Mesenchymal stem cell (in vitro differentiated cells and primary cell): ENCODE data around the gene SYAP1.

Experiments used
- DNase-seq: peaks from one replicate; pipeline ENCODE4 v3.0.0-alpha.2; 2013
- H2AFZ ChIP-seq: one replicate; pipeline ENCODE4 v1.6.1; 2013; ENCODE audit warnings: low read depth, mild to moderate bottlenecking, control low read depth, inconsistent platforms, low read length, moderate library complexity
- H2AK5ac ChIP-seq: 2 replicates; pipeline ENCODE4 v1.6.1; 2013; ENCODE audit warnings: low read length, moderate library complexity, mild to moderate bottlenecking, inconsistent platforms; ENCODE audit not compliant: severe bottlenecking
- H2BK120ac ChIP-seq: one replicate; pipeline ENCODE4 v1.6.1; 2013; ENCODE audit warnings: low read depth, mild to moderate bottlenecking, inconsistent platforms, low read length, moderate library complexity
- H2BK12ac ChIP-seq, 2 experiments: one replicate each; pipeline ENCODE4 v1.6.1; 2013; ENCODE audit warnings: inconsistent platforms in 2 of 2, low read length in 2 of 2, mild to moderate bottlenecking in 2 of 2, moderate library complexity in 2 of 2, control low read depth in 1 of 2
- H2BK15ac ChIP-seq: one replicate; pipeline ENCODE4 v1.6.1; 2013; ENCODE audit warnings: mild to moderate bottlenecking, low read depth, inconsistent platforms; ENCODE audit not compliant: poor library complexity, severe bottlenecking
- H2BK5ac ChIP-seq: 2 replicates; pipeline ENCODE4 v1.6.1; 2013; ENCODE audit warnings: low read depth, mild to moderate bottlenecking, low read length, control low read depth, inconsistent platforms; ENCODE audit not compliant: poor library complexity, severe bottlenecking
- H3K14ac ChIP-seq, 2 experiments: one replicate each; pipeline ENCODE4 v1.6.1; 2013; ENCODE audit warnings: inconsistent platforms in 2 of 2, low read length in 2 of 2, control low read depth in 1 of 2, mild to moderate bottlenecking in 1 of 2, moderate library complexity in 1 of 2
- H3K18ac ChIP-seq, 2 experiments: one replicate each; pipeline ENCODE4 v1.6.1; 2013; ENCODE audit warnings: inconsistent platforms in 2 of 2, low read length in 2 of 2, control low read depth in 1 of 2, low read depth in 1 of 2, mild to moderate bottlenecking in 1 of 2
- H3K23ac ChIP-seq, 2 experiments: one replicate each; pipeline ENCODE4 v1.6.1; 2013; ENCODE audit warnings: inconsistent platforms in 2 of 2, low read length in 2 of 2, mild to moderate bottlenecking in 2 of 2, moderate library complexity in 2 of 2, control low read depth in 1 of 2
- H3K27ac ChIP-seq: 2 replicates; pipeline ENCODE4 v1.5.1; 2013; ENCODE audit warnings: mild to moderate bottlenecking, moderate library complexity, low read length, control low read depth, inconsistent platforms; ENCODE audit not compliant: poor library complexity, severe bottlenecking
- H3K27me3 ChIP-seq, 2 experiments: 2 replicates each; pipeline versions ENCODE4 v1.6.1 to v1.7.0; 2013; ENCODE audit warnings: low read length in 2 of 2, mild to moderate bottlenecking in 2 of 2, moderate library complexity in 2 of 2, control low read depth in 1 of 2, inconsistent platforms in 1 of 2; ENCODE audit not compliant: control insufficient read depth in 1 of 2, insufficient read depth in 1 of 2
- H3K36me3 ChIP-seq, 2 experiments: 2 replicates each; pipeline versions ENCODE4 v1.6.1 to v1.7.0; 2013; ENCODE audit warnings: low read length in 2 of 2, control low read depth in 1 of 2, inconsistent platforms in 1 of 2, low read depth in 1 of 2, mild to moderate bottlenecking in 1 of 2; ENCODE audit not compliant: insufficient read depth in 2 of 2, control insufficient read depth in 1 of 2
- H3K4ac ChIP-seq, 2 experiments: one replicate each; pipeline ENCODE4 v1.6.1; 2013; ENCODE audit warnings: inconsistent platforms in 2 of 2, low read length in 2 of 2, mild to moderate bottlenecking in 2 of 2, moderate library complexity in 2 of 2, control low read depth in 1 of 2, low read depth in 1 of 2
- H3K4me1 ChIP-seq: 2 replicates; pipeline ENCODE4 v1.6.1; 2013; ENCODE audit warnings: low read depth, low read length, control low read depth; ENCODE audit not compliant: control insufficient read depth, insufficient read depth
- H3K4me2 ChIP-seq: 2 replicates; pipeline ENCODE4 v1.6.1; 2013; ENCODE audit warnings: low read length, mild to moderate bottlenecking, inconsistent platforms; ENCODE audit not compliant: poor library complexity, severe bottlenecking
- H3K4me3 ChIP-seq, 2 experiments: 2 replicates each; pipeline versions ENCODE4 v1.5.1 to v1.7.0; 2013; ENCODE audit warnings: low read length in 2 of 2, mild to moderate bottlenecking in 2 of 2, control low read depth in 1 of 2, low read depth in 1 of 2; ENCODE audit not compliant: insufficient read depth in 1 of 2
- H3K79me1 ChIP-seq: replicated peaks from 2 replicates; pipeline ENCODE4 v1.6.1; 2013; ENCODE audit warnings: mild to moderate bottlenecking, control low read depth, low read length, inconsistent platforms; ENCODE audit not compliant: poor library complexity, severe bottlenecking
- H3K9ac ChIP-seq: 2 replicates; pipeline ENCODE4 v1.7.0; 2013; ENCODE audit warnings: mild to moderate bottlenecking, low read length, moderate library complexity
- H3K9me3 ChIP-seq: 2 replicates; pipeline ENCODE4 v1.7.0; 2013; ENCODE audit warnings: mild to moderate bottlenecking, low read length; ENCODE audit not compliant: control insufficient read depth
- H4K8ac ChIP-seq: one replicate; pipeline ENCODE4 v1.6.1; 2013; ENCODE audit warnings: inconsistent platforms, mild to moderate bottlenecking, low read length, moderate library complexity
- H4K91ac ChIP-seq: one replicate; pipeline ENCODE4 v1.6.1; 2013; ENCODE audit warnings: mild to moderate bottlenecking, low read length, inconsistent platforms
- WGBS: methylation state at CpG from one replicate; pipeline ENCODE4 v1.1.7; 2013; ENCODE audit warnings: mixed read lengths; 5-methylcytosine and 5-hydroxymethylcytosine counted together

Gene SYAP1

DNA sequence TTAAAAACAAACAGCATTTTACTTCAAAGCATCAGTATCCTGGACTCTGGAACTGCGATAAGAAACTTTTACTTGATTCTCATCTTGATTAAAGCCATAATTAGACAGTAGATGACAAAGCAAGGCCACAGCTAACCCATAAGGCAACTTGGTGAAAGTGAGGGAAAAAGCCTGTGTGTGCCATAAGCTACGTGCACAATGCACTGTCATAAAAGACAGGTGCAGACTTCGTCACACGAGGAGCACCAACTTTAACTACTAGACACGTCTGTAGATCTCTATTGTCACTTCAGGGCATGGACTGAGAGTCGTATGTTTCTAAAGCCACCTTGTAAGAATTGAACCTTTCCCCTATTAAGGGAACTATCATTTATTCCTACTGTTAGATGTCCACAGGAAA is 20.0 kb upstream of the SYAP1 start:
- Histone ChIP-seq H2BK120ac (no peak overlapping the region), H2AFZ (no peak overlapping the region), H3K4me1 (no peaks in the 10 kb centered on the region), H2BK5ac (no peak overlapping the region), H3K14ac (no peak overlapping the region), H3K79me1 (peaks cover 5% of the 10 kb centered on the region), H4K8ac (no peak overlapping the region), H3K4ac (no peak overlapping the region), H4K91ac (no peak overlapping the region), H3K36me3 (peaks cover 9 to 12% of the 10 kb centered on the region in 2 experiments), H3K9me3 (no peaks in the 10 kb centered on the region), H3K9ac (no peak overlapping the region), H2BK12ac (no peak overlapping the region), H3K23ac (no peak overlapping the region), H3K27me3 (peaks cover 0 to 17% of the 10 kb centered on the region in 2 experiments), H2BK15ac (no peak overlapping the region), H3K4me2 (no peak overlapping the region), H2AK5ac (no peak overlapping the region), H3K4me3 (no peak overlapping the region), H3K18ac (no peak overlapping the region), H3K27ac (no peak overlapping the region)
- DNase-seq, result no peak
- WGBS, result 77% methylated on average over 2 of the region's 6 CpGs

DNA sequence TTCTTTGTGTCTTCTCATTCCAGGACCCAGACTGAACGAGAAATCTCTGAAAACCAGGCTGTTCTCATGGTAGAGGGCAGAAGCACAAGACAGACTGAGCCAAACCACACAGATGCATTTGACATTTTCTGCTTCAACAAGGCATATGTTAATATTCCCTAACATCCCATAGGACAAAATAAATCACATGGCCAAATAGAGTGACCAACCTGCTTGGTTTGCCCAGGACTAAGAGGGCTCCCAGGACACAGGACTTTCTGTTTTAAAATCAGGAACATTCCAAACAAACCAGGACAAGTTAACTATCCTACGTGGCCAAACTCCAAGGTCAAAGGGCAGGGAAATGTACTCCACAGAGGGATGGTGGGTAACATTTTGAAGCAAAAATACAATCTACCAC is 18.7 kb upstream of the SYAP1 start:
- H3K27ac ChIP-seq, result no peak overlapping the region
- no peak overlapping the region for H4K91ac ChIP-seq
- H2BK12ac ChIP-seq, result no peak overlapping the region

DNA sequence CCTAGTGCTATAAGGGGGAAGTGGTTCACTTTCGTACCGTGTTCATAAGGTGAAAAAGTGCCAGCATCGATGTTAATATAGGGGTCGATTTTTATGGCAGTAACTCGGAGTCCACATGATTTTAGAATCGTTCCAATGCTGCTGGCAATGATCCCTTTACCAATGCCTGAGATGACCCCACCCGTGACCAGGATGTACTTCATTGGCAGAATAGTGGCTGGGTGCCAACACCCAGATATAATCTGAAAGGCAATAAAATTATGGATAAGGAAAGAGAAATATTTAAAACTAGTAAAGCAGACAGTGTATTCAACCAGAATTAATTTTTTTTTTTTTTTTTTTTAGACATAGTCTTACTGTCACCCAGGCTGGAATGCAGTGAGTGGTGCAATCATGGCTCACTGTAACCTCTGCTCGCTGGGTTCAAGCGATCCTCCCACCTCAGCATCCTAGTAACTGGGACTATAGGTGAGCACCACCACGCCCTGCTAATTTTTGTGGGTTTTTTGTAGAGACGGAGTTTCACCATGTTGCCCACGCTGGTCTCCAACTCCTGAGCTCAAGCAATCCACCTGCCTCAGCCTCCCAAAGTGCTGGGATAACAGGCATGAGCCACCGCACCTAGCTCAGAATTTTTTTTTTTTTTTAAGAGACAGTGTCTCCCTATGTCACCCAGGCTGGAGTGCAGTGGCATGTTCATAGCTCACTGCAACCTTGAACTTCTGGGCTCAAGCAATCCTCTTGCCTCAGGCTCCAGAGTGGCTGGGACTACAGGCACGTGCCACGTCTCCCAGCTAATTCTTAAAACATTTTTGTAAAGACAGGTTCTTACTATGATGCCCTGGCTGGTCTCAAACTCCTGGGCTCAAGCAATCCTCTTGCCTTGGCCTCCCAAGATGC is 16.5 kb upstream of the SYAP1 start:
- Histone ChIP-seq H3K9ac (no peak overlapping the region), H3K4me1 (no peaks in the 10 kb centered on the region), H3K4ac (no peak overlapping the region), H3K27ac (no peak overlapping the region), H4K91ac (no peak overlapping the region), H2BK120ac (no peak overlapping the region), H4K8ac (no peak overlapping the region), H3K27me3 (peaks cover 0 to 3% of the 10 kb centered on the region in 2 experiments), H3K9me3 (no peaks in the 10 kb centered on the region), H2AK5ac (no peak overlapping the region), H2BK12ac (no peak overlapping the region), H3K14ac (no peak overlapping the region), H2BK15ac (no peak overlapping the region), H3K18ac (no peak overlapping the region), H3K4me3 (no peak overlapping the region), H3K23ac (no peak overlapping the region), H3K79me1 (peaks cover 1% of the 10 kb centered on the region), H3K36me3 (peaks cover under 1 to 5% of the 10 kb centered on the region in 2 experiments), H2AFZ (no peak overlapping the region), H2BK5ac (no peak overlapping the region), H3K4me2 (no peak overlapping the region)
- WGBS, result 94% methylated on average over 15 of the region's 15 CpGs
- no peak for DNase-seq

More for the DNA sequence above, 18.7 kb upstream of the SYAP1 start:
- WGBS, result 49% methylated on average over 2 of the region's 2 CpGs
- Histone ChIP-seq H3K4me3 (no peak overlapping the region), H2AK5ac (no peak overlapping the region), H2AFZ (no peak overlapping the region), H3K79me1 (peaks cover 1% of the 10 kb centered on the region), H3K23ac (no peak overlapping the region), H3K27me3 (peaks cover 0 to 16% of the 10 kb centered on the region in 2 experiments), H2BK15ac (no peak overlapping the region), H3K9ac (no peak overlapping the region), H4K8ac (no peak overlapping the region), H3K36me3 (peaks cover 5 to 12% of the 10 kb centered on the region in 2 experiments), H3K4ac (no peak overlapping the region), H3K4me2 (no peak overlapping the region), H3K4me1 (no peaks in the 10 kb centered on the region), H3K9me3 (no peaks in the 10 kb centered on the region), H3K14ac (no peak overlapping the region), H3K18ac (no peak overlapping the region), H2BK5ac (no peak overlapping the region), H2BK120ac (no peak overlapping the region)
- no peak for DNase-seq

DNA sequence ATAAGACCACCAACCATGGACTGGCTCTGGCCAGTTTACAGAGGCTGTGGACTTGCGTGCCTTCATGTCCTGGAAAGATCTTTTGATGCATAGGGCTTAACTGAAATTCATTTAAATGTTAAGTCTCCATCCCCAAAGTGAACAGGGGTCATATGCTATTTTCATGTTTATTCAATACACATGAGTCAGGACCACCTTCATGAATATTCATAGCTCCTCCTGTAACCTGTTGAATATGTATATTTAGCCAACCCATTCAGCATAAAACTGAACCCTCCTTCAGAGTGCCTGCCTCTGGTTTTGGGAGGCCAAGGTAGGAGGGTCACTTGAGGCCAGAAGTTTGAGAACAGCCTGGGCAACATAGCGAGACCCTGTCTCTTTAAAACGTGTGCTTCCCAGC is 14.0 kb upstream of the SYAP1 start:
- no peak overlapping the region for H3K18ac ChIP-seq
- no peak overlapping the region for H2AFZ ChIP-seq
- no peak overlapping the region for H3K23ac ChIP-seq
- no peak overlapping the region for H3K4me3 ChIP-seq
- no peak overlapping the region for H4K91ac ChIP-seq
- H3K9me3 ChIP-seq, result no peaks in the 10 kb centered on the region
- no peak overlapping the region for H2BK120ac ChIP-seq
- H3K14ac ChIP-seq, result no peak overlapping the region
- no peak overlapping the region for H3K4ac ChIP-seq
- no peak for DNase-seq
- H3K4me1 ChIP-seq, result no peaks in the 10 kb centered on the region
- no peak overlapping the region for H2BK5ac ChIP-seq
- WGBS, result 97% methylated on average over 2 of the region's 3 CpGs
- peaks cover 1% of the 10 kb centered on the region for H3K79me1 ChIP-seq
- no peak overlapping the region for H2BK15ac ChIP-seq
- H3K27me3 ChIP-seq, result peaks cover 0 to 6% of the 10 kb centered on the region in 2 experiments
- no peak overlapping the region for H2BK12ac ChIP-seq
- H3K36me3 ChIP-seq, result peaks cover 0 to 2% of the 10 kb centered on the region in 2 experiments
- no peak overlapping the region for H3K9ac ChIP-seq
- H2AK5ac ChIP-seq, result no peak overlapping the region
- no peak overlapping the region for H3K4me2 ChIP-seq
- H4K8ac ChIP-seq, result no peak overlapping the region
- H3K27ac ChIP-seq, result no peak overlapping the region
